ENCODE data around the gene GPC2.

DNA sequence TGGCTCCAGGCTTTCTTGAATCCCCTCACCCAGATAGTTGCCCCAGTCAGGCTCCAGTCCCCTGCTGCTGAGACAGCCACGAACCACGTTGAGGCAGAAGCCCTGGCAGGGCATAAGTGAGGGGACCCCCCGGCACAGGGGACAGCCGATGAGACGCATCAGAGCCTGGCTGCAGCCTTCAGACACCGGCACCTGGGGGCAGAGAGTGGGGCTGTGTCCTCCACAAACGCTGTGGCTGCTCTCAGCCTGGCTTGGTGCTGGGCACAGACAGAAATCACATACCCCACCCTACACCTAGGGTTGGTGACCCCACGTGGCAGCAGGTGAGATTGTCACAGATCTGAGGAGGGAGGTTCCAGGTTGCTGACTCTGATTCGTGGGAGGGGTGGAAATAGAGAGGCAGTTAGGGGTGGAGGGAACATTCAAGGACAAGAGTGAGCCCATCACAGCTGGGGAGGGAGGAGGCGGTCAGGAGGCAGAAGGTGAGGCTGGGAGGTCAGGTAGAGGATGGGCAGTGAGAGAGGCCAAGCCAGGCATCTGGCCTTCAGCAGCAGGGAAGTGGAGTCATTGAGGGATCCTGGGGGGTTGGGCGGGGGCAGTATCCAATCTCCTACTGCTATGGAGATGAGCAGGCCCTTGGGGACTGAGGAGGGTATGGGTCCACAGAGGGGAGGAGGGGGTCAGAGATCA lies 3.2 kb downstream of the GPC2 start:
- TF ChIP-seq CTCF (conservative IDR thresholded peaks at IDR 0.05; ENCODE audit: low read depth, low read length): no peak
- no peak for TF ChIP-seq EZH2 (IDR thresholded peaks at IDR 0.05; ENCODE audit: borderline replicate concordance, low read depth, low read length, poor library complexity, severe bottlenecking)

Measured in A673 (cell line).